Inflammatory macrophage treated with lipopolysaccharide for 1 hour (primary cell): ENCODE results near the gene FOXC1.

Experiments
- DNase-seq, 2 donors: peaks; one replicate each; pipeline ENCODE4 v3.0.0-alpha.2; 2020 to 2022

Gene FOXC1

GRCh38 chr6:1612974-1613306 lies 3.2 kb downstream of the FOXC1 start:
- no peak for DNase-seq

DNA sequence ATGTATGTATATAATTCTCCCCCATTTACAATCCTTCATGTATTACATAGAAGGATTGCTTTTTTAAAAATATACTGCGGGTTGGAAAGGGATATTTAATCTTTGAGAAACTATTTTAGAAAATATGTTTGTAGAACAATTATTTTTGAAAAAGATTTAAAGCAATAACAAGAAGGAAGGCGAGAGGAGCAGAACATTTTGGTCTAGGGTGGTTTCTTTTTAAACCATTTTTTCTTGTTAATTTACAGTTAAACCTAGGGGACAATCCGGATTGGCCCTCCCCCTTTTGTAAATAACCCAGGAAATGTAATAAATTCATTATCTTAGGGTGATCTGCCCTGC lies 3.6 kb downstream of the FOXC1 start:
- DNase-seq, result no peak

- DNase-seq, result no peak
These were observed 4.2 kb downstream of the FOXC1 start for GRCh38 chr6:1613688-1614447.

DNA sequence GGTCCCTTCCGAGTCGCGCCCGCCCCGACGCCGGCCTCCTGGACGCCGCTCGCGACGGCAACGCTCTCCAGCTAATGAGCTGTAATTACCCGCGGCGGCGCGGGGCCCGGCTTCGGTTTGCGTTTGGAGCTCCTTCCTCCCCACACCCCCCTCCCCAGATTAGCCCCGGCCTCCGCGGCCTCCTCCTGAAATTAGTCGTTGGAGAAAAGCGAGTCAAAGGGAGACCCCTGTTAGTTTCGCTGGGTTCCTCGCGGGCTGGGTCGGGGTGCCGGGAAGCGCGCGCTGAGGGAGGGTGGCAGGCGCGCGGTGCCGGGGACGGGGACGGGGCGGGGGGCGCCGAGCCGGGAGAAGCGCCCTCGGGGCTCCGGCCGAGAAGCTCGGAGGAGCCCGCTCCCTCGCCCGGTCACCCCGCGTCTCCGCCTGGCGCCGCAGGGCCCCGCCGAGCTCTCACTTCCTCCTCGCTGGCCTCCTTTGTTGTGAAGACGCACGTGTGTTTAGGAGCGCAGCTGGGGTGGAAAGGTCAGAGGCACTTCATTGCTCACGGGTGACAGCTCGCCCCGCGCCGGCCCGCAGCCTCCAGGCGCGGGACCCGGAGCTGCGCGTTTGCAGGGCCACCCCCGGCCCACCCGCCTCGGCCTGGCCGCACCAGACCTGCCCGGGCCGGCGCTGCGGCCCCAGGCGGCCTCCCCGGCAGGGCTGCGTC lies 4.9 kb downstream of the FOXC1 start:
- no peak for DNase-seq

DNA sequence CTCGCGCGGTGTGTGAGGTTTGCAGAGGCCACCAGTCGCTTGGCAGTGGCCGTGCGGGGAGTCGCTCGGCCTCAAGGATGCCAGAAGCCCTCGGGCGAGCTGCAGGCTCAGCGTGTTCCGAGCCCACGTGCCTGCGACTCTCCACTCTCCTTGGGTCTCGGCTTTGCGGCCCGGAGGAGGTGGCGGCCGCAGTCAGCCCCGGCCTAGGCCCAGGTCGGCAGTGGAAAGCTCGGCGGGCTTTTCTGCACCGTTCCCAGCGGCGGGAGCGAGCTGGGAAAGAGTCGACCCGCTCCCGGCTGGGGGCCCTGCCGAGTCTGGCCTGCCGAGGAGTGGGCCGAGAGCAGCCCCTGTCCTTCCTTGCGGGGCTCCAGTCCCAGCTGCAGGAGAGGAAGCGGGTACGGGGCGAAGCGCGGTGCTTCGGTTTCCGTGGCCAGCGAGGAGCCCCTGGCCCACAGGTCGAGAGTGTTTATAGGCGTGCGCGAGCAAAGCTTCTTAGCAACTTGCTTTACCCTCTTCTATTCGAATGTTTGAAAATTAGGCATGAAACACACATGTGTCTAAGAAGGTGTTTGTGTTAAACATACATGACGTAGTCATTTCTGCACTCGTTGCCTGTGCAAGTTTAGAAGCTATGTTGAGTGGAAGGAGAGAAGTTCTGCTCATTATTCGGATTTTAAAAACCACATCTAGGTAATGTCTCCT lies 5.6 kb downstream of the FOXC1 start:
- DNase-seq, result no peak

DNA sequence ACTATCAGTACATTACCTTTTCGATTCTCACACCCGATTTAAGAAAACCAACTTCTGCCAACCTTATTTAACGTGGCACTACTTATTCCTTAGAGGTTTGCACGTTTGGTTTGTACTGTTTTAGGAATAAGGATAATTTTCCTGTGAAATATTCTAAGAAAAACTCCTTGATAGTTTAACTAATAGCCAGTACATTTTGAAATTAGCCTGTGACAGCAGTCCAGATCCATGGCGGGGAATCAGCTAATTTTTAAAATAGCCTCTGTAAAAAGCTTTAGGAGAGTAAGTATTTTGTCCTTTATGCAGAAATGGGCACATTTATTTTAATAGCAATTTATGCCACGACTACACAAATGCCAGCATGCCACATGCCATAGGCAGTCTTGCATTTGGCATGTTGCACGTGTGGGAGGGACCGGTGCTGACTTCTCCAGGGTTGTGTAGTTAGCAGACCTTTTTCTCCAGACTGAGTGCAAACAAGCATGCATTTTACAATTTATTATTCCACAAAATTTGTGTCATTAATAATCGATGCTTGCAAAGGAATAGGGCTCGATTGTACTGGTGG lies 6.2 kb downstream of the FOXC1 start:
- DNase-seq, result no peak

- no peak for DNase-seq
These were observed 7.2 kb downstream of the FOXC1 start for GRCh38 chr6:1616701-1617463.

- no peak for DNase-seq
These were observed 8.0 kb downstream of the FOXC1 start for GRCh38 chr6:1617466-1618310.

DNA sequence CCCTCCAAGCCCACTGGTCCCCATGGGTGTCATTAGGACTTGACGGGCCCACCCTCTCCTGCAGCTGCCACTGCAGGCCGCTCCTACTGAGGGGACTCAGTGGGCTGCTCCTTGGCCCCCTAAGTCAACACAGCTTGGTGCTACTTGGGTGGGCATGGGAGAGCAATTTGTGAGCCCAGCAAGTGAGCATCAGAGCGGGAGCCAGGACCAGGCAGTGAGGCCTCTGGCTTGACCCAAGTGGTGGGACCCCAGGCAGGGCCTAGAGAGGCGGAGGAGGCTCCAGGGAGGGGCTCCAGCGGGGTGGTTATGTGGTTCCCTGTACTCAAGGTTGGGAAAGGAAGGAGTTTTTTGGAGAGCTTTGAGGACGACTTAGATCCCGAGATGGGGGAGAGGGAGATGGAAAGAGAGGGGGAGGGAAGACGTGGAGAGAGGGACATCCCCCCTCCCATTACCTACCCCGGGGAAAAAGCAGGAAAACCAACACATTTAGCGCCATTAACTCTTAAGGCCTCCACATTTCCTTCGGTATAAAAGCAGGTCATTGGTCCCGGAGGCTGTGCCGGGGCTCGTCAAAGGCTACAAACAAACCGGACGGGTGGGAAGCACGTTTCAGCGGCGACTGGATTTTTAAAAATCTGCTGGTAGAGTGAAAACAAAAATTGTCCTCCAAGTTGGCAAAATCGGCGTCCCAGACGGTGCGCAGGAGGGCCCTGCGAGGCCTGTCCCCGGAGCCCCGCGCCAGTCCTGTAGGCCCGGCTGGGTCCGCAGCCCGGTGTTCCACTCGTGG lies 8.8 kb downstream of the FOXC1 start:
- no peak for DNase-seq

DNA sequence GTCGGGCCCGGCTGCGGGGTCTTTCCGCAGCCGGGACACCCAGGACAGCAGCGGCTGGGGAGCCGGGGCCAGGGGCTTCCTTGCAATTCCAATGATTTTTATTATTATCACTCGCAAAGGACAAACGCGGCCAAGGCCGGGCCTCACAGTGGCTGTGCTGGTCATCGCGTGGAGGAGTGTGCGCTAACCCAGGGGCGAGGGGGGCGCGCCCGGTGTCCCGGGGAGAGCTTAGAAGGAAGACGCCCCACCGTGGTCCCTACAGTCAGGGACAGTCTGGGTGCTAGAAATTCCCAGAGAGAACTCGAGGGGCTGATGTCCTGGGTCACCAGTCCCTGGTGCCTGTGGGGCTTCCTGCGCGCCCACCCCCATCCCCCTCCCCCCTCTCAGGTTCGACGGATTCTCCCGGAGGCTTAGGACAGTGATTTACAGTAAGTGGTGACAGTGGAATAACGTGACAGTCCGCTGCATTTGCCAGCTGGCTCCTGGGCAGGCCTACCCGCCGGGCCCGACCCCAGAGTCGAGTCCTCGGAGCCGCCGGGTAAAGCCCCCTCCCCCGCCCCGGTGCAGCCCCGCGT lies 9.5 kb downstream of the FOXC1 start:
- DNase-seq, result no peak

GRCh38 chr6:1619673-1620503 lies 10.2 kb downstream of the FOXC1 start:
- peak in 1 of 2 donors; percentile 35 for DNase-seq

- no peak for DNase-seq
These were observed 10.9 kb downstream of the FOXC1 start for GRCh38 chr6:1620504-1621069.

DNA sequence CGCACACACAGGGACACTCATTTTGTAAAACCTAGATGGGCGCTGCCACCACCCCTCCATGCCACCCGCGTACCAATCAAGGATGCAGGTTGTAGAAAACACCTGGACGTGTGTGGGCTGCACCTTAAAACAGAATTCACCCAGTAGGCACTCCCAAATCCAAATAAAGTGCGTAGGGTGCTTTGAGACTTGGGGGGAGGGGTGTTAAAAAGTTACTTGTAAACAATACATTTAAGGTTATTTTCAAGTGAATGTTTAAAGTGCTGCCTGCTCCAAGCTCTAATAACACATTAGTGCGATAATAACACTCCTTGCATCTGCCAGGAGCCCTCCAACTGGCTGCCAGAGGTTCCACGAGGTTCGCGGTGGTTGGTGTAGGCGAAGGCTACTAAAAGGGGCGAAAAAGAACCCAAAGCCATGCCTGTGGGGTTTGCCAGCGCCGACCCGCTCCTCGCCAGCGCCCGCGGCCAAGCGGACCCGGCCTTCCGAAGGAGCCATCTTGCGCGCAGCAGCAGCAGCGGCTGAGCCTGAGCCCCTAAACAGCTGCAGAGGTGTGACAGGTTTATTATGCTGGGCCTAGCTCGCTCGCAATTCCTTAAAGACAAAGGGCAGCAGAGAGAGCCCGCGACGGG lies 11.5 kb downstream of the FOXC1 start:
- DNase-seq, result no peak

DNA sequence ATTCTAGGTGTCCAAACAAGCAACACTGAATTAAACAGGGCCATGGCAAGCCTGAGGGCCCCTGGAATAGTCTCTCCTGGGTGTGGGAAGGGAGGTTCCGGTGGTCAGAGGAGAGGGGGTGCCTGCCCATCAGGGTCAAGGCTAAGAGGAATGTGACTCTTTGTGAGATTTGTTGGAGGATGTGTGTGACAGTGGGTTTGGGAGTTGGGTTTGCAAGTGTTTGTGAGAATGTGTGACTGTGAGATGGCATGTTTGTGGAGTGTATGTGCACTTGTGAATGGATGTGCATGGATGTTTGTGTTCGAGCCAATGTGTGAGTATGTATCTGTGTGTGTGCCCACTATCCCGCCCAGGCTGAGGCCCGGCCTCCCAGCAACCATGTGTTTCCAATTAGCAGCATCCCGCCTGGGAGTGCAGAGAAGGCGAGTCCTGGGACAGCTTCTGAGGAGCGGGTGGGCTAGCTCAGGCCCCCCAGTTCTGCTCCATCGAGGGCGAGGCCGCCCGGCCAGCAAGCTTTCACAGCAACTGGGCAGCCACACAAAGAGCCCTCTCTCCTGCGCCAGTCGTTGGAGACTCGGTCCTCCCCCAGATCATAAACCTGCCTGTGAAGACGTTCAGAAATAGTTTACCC lies 12.6 kb downstream of the FOXC1 start:
- no peak for DNase-seq

DNA sequence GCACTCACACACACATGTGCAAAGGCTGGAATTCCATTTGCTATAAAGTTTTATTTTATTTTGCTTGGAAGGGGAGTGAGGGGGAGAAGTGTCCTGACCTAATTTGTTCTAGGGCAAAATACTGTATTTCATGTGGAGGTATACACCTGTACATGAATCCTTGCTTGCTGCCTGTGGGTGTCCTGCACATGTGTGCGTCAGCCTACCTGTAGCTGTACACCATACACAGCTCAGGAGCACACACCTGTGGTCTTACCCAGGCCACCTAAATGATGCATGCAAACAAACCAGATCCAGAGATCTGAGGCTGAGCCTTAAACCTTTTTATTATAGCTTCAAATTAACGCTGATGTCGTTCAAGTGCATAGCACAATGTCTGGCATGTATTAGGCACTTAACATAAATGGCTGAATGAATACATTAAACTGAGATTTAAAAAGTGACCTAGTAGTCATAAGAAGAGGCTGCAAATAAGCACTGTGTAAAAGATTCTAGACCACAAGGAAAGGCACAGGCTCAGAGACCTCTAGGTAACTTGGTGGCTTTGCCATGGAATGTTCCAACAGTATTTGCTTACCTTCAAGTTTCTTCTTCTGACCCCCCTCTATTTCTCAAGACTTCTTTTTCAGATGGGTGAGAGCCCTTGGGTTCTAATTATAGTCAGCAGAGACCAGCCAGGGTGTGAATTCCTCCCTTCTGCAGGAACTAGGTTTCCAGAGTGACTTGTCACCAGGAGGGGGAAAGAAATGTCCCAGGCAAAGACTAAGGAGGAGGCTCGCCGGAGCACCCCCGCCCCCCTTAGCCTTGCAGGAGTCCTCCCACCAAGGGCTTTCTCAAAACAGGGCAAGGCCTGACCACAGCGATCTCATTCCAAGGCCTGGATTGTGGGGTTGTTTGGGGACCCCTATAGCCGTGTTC lies 13.4 kb downstream of the FOXC1 start:
- no peak for DNase-seq

GRCh38 chr6:1623769-1624057 lies 14.0 kb downstream of the FOXC1 start:
- DNase-seq, result no peak

DNA sequence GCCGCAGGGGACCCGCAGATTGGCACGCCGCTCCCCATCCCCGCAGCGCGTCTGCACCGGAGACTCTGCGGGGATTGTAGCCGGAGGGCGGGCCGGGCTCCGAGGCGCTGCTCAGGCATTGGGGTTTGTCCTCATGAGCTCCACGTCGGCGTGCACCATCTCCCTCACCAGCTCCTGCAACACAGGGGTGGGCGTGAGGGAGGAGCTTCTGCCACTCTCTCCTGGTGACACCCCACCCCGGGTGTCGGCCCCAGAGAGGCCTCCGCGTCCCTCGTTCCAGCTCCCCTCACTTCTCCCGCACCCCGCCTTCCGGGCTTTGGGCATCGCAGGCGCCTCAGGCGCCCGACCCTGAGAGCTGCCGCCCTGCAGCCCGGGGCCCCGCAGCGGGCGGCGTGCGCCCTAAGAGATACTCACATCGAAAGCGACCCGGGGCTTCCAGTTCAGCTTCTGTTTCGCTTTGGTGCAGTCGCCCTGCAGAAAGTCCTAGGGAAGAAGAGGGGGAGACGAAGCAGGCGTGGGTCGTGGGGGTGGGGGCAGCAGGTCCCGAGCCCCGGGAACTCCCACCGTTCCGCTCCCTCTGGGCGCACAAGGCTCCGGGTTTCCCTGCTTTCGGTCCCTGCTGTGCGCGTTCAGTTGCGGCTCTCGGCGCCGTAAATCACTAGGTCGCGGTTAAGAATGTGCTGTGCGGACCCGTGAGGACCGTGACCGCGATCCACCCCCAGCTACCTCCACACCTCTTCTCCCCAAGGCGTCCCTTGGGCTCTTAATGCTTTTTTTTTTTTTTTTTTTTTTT lies 14.5 kb downstream of the FOXC1 start:
- peak in 1 of 2 donors; percentile 45 for DNase-seq
